GM12864 (cell line): ENCODE results near the gene RRM2.

Source experiments
- DNase-seq: peaks from one replicate; pipeline ENCODE4 v3.0.0-alpha.2; 2011; ENCODE audit warnings: low read depth
- H3K4me3 ChIP-seq: 2 replicates; pipeline ENCODE4 v1.5.1; 2011; ENCODE audit warnings: mild to moderate bottlenecking, low read depth, low read length, control low read depth
- TF ChIP-seq, protein P1 (sequence below): IDR thresholded peaks from 2 replicates; pipeline ENCODE4 v1.5.1; 2011; ENCODE audit warnings: low read depth, mild to moderate bottlenecking, moderate library complexity, low read length, control low read depth, inconsistent platforms; ENCODE audit errors: missing control alignments

RRM2 gene

DNA sequence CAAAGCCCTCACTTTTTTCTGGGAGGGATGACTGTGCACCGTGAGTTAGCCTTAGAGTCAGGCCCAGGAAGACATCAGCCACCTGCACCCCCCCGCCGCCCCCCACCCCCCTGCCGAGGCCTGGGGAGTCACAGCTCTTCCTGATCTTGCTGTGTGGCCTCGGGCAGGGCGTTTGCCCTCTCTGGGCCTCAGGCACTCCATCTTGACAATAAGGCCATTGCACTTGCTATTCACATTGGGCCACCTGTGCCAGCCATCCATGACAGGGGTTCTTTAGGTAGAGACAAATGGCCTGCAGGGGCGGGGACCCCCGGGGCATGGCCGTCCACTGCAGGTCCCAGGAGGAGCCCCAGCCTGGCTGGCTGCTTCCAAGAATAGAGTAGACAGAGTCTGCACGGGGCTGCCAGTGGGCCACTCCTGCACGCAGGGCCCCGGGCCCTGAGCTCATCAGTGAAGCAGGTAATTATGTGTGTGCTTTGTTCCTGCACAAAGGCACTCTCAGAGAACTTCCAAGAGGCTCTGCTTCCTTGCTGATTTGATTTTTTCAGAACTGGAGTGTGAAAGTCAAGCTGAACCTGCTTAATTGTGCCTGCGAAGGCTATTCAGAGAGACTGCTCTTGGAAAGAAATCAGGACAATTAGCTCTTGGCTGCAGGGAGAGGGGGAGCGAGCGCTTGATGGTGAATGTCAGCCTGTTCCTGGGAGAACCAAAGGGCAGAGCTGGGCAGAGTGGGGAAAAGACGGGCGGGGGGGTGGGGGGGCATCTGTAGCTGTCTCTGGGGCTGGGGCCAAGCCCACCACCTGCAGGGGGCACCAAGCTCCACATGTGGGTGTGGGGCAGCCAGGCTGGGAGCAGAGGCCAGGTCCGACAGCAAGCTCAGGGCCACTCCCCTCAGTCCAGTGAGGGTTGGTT lies 40.3 kb downstream of the RRM2 start:
- no peak for DNase-seq
- H3K4me3 ChIP-seq: no peak overlapping the region
- TF ChIP-seq, protein P1, sequence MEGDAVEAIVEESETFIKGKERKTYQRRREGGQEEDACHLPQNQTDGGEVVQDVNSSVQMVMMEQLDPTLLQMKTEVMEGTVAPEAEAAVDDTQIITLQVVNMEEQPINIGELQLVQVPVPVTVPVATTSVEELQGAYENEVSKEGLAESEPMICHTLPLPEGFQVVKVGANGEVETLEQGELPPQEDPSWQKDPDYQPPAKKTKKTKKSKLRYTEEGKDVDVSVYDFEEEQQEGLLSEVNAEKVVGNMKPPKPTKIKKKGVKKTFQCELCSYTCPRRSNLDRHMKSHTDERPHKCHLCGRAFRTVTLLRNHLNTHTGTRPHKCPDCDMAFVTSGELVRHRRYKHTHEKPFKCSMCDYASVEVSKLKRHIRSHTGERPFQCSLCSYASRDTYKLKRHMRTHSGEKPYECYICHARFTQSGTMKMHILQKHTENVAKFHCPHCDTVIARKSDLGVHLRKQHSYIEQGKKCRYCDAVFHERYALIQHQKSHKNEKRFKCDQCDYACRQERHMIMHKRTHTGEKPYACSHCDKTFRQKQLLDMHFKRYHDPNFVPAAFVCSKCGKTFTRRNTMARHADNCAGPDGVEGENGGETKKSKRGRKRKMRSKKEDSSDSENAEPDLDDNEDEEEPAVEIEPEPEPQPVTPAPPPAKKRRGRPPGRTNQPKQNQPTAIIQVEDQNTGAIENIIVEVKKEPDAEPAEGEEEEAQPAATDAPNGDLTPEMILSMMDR: peak; percentile 8

DNA sequence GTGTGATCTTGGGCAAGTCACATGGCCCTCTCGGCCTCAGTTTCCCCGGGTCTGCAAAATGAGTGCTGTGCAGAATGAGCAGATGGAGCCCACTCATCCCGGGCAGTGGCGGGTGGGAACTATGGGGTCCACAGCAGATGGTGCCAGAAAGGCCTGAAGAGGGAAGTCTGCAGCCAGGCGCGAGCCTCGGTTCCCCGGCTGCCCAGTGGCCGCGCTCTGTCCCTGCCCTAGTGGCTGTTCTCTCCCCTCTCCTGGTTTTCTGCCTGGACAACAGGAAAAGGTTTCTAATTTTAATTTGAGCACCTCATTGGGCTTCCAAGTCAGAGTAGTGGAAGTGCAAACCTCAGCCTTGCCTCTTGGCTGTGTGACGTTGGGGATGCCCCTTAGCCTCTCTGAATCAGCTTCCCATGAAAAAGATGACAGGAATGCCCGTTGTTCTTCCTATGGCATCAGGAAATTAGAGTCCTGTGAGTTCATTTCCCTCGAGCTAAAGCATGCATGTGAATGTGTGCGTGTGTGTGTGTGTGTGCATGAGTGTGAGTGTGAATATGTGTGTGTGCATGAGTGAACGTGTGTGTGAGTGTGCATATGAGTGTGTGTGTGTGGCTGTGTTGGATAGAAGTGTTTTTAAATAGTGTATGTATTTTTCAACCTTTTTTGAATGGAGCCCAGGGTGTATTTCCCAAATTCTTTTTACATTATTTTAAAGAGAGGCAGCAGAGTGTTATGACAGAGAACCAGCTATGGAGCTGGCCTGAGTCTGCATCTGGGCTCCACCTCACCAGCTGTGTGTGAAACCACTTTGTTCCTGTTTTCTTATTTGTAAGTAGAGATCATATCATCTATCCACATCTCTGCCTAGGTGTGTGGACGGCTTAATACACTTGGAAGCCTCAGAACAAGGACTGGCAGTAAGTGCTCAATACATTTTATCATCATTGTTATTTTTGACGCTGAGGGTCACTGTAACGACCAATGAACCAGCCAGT lies 41.3 kb downstream of the RRM2 start:
- H3K4me3 ChIP-seq: no peak overlapping the region
- DNase-seq: no peak
- TF ChIP-seq, protein P1: no peak

DNA sequence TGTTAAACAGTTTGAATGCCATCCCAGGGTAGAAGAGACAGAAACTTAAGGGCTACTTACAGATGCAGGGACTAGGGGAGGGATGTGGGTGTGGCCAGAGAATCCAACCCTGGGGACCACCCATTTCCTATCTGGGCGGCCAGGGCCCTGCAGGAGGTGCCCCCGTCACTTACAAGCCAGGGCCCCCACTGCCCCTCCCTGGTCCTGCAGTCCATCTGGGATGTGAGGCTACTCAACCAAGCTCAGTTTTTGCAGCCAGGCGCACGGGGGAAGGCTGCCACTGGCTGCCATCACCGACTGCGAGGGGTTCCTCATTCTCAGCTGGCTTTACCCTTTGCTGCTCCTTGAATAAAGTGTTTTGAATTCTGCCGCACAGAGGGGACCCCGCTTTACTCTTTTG lies 42.1 kb downstream of the RRM2 start:
- TF ChIP-seq, protein P1: no peak
- no peak overlapping the region for H3K4me3 ChIP-seq
- DNase-seq: no peak

DNA sequence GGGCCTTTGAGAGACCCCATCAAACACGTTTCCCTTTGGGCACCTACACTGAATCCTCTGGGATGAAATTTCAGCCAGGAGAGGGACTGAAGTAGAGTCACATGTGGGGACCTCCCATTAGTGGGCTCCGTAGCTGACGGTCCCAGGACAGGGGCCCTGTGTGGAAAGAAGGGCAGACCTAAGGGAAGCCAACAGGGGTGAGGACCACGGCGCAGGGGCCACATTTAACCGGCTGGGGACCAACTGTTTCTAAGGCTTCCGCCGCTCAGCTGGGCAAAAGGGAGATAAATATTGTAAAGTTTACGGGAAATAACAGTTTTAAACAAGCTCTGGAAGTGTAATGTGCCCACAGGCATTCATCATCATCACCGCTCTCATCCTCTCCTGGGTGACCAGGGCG lies 42.7 kb downstream of the RRM2 start:
- no peak for DNase-seq
- H3K4me3 ChIP-seq: no peak overlapping the region
- TF ChIP-seq, protein P1: no peak

DNA sequence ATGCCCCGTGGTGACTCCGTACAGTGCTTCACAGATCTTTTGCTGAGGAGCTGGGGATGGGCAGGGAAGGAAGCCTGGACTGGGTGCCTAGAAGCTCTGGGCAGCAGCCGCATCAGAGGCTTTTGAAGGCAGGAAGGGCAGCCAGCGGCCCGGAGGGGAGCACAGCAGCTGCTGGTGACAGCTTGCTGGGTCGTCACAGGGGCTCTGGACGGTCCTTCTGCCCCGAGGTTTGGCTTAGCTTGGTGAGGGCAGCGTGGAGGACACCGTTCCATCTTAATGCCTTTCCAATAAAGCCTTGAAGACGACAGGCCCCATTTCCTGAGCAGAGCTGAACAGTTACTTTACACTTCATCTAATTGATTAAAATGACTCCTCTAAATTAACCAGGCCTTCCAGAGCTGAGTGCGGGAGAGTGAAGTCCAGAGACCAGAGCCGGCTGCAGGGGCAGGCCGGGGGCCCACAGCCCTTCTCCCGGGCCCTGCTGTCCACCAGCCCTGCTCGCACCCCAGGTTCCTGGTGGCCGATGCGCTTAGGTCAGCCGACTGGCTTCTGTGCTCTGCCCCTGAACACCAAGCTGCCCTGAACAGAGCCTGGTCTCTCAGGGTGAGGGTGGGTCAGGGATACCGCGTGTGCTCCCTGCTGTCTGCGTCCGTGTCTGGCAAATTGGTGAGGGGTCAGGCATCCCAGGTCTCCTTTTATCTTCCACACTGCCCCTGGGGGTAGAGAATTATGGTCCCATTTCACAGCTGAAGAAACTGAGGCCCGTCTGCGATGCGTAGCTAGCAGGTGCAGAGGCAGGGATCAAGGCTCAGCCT lies 43.5 kb downstream of the RRM2 start:
- TF ChIP-seq, protein P1: no peak
- no peak overlapping the region for H3K4me3 ChIP-seq
- DNase-seq: no peak

DNA sequence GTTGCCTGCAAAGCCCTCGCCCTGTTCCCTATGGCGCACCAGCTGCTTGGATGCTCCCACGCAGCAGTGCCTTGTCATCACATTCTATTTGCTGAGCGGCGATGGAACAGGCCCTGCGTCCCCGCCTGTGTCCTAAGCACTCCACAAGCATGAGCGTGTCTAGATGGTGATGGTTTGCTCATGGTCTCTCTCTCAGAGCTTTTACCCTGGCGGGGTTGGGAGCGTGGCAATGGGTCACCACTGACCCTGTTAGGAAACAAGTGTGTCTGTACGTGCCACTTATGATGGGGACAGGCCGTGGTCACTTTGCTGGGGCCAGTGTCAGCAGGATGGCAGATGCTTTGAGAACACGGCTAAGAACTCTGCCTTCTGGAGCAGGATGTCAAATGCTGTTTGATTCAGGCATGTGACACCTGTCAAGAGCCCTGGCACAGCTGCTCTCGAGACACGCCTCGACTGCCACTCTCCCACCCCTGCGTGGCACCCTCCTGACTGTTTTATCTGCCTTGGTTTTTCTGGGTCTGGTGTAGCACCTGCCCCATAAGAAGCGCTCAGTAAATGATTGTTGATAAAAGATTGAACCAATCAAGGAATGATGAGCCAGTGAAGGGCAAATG lies 44.2 kb downstream of the RRM2 start:
- H3K4me3 ChIP-seq: no peak overlapping the region
- no peak for DNase-seq
- TF ChIP-seq, protein P1: no peak
